ENCODE measurements around the gene ETS1. TPM values are rescaled to one million over a fixed set of nuclear protein-coding genes. Genes with fewer than 3 reads are reported as not detected.

ETS1 gene
- total RNA-seq, 1 experiment from 2014 or later: 82.0 TPM

DNA sequence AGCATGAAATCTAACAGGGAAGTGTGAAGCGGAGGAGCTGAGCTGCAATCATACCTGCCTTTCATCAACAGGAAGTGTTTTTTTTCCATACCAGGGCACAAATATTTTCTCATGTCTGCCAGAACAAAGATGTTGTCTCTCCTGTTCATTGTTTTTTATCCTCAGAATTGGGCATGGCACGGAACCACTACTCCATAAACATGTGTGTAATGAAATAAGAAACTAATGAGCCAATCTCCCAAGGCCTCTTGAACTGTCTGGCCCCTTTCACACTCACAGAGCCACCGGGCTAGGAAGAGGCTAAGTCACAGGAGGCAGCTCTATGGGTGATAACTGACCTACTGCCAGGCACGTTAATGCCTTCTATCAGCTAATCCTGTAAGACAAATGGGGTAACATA lies 124.4 kb downstream of the ETS1 start:
- Mint-ChIP-seq H3K9me3 (ENCODE audit: unreplicated experiment) (no peaks in the 10 kb centered on the region), H3K36me3 (ENCODE audit: insufficient read depth, unreplicated experiment) (peaks cover 23% of the 10 kb centered on the region), H3K4me3 (ENCODE audit: unreplicated experiment) (no peak overlapping the region), H3K27ac (ENCODE audit: low read depth, unreplicated experiment) (no peak overlapping the region), H3K4me1 (ENCODE audit: insufficient read depth, unreplicated experiment) (peaks cover 8% of the 10 kb centered on the region), H3K27me3 (ENCODE audit: insufficient read depth, unreplicated experiment) (no peaks in the 10 kb centered on the region)
- ChIA-PET CTCF (interaction anchor here (0.6 kb wide), 1 partner anchor 163 kb away, joined by 3 read pairs; no protein-coding TSS in a partner anchor), POLR2A (interaction anchor here (1.0 to 1.2 kb wide), 2 partner anchors 9 to 59 kb away, joined by 3 to 4 read pairs; no protein-coding TSS in a partner anchor)
- no peak for DNase-seq (ENCODE audit: unreplicated experiment)
- intact Hi-C loops (cut with micrococcal nuclease): no loop called here
- TF ChIP-seq CTCF (IDR thresholded peaks at IDR 0.05; ENCODE audit: unreplicated experiment): no peak
- no TSS peak for BruUV-seq (replicated peaks)

DNA sequence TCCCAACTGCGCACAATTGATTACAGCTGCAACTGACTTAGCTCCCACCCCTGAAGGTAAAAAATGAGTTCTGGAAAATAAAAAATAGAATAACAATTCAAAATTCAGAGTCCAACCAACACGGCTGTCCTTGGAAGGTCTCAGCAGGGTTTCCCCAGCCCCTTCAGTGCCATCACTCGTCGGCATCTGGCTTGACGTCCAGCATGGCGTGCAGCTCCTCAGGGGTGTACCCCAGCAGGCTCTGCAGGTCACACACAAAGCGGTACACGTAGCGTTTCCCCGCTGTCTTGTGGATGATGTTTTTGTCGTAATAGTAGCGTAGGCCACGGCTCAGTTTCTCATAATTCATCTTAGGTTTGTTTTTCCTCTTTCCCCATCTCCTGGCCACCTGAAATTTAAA lies 125.2 kb downstream of the ETS1 start:
- intact Hi-C loops (cut with micrococcal nuclease): no loop called here
- peaks cover 23% of the 10 kb centered on the region for H3K36me3 Mint-ChIP-seq (ENCODE audit: insufficient read depth, unreplicated experiment)
- CTCF ChIA-PET: interaction anchor here (0.6 to 0.7 kb wide), 3 partner anchors 162 to 1572 kb away, joined by 3 to 4 read pairs (median 3); no protein-coding TSS in a partner anchor

DNA sequence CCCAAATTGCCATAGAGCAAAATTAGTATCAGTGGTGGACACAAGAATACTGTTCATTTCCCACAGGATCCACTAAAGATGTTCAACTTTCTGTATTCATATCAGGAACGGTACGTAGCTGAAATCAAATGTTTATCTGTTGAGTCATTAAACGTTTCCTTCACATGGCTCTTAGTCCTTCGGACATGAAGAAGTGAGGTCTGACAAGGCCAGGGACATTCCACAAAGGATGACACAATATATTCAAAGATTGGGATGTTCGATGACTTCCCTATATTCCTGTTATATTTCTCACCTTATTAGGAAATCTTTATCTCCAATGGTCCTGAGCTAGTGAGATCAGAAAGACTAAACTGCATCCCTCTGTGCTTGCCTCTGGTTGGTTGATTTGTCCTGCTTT lies 129.0 kb downstream of the ETS1 start:
- DNase-seq (ENCODE audit: unreplicated experiment): peak; percentile 38
- Mint-ChIP-seq H3K27ac (ENCODE audit: low read depth, unreplicated experiment) (no peak overlapping the region), H3K27me3 (ENCODE audit: insufficient read depth, unreplicated experiment) (no peaks in the 10 kb centered on the region), H3K4me1 (ENCODE audit: insufficient read depth, unreplicated experiment) (peaks cover 7% of the 10 kb centered on the region), H3K9me3 (ENCODE audit: unreplicated experiment) (no peaks in the 10 kb centered on the region), H3K36me3 (ENCODE audit: insufficient read depth, unreplicated experiment) (peaks cover 15% of the 10 kb centered on the region), H3K4me3 (ENCODE audit: unreplicated experiment) (no peak overlapping the region)
- POLR2A ChIA-PET: interaction anchor here (1.2 kb wide), 1 partner anchor 41 kb away, joined by 3 read pairs; no protein-coding TSS in a partner anchor
- TF ChIP-seq CTCF (IDR thresholded peaks at IDR 0.05; ENCODE audit: unreplicated experiment): no peak
- no TSS peak for BruUV-seq (replicated peaks)
- intact Hi-C loops (cut with micrococcal nuclease): loop anchor here (10.0 kb wide), 1 partner anchor 434 kb away; no protein-coding TSS in a partner anchor
- CTCF ChIA-PET: interaction anchor here (0.6 to 0.9 kb wide), 4 partner anchors 10 to 426 kb away, joined by 3 to 8 read pairs (median 6); no protein-coding TSS in a partner anchor

More for the DNA sequence above, 125.2 kb downstream of the ETS1 start:
- DNase-seq (ENCODE audit: unreplicated experiment): no peak
- H3K4me1 Mint-ChIP-seq (ENCODE audit: insufficient read depth, unreplicated experiment): peaks cover 1% of the 10 kb centered on the region
- POLR2A ChIA-PET: interaction anchor here (1.2 kb wide), 1 partner anchor 59 kb away, joined by 3 read pairs; no protein-coding TSS in a partner anchor
- TF ChIP-seq CTCF (IDR thresholded peaks at IDR 0.05; ENCODE audit: unreplicated experiment): no peak
- no TSS peak for BruUV-seq (replicated peaks)
- H3K27me3 Mint-ChIP-seq (ENCODE audit: insufficient read depth, unreplicated experiment): no peaks in the 10 kb centered on the region
- H3K9me3 Mint-ChIP-seq (ENCODE audit: unreplicated experiment): no peaks in the 10 kb centered on the region
- H3K4me3 Mint-ChIP-seq (ENCODE audit: unreplicated experiment): no peak overlapping the region
- no peak overlapping the region for H3K27ac Mint-ChIP-seq (ENCODE audit: low read depth, unreplicated experiment)

DNA sequence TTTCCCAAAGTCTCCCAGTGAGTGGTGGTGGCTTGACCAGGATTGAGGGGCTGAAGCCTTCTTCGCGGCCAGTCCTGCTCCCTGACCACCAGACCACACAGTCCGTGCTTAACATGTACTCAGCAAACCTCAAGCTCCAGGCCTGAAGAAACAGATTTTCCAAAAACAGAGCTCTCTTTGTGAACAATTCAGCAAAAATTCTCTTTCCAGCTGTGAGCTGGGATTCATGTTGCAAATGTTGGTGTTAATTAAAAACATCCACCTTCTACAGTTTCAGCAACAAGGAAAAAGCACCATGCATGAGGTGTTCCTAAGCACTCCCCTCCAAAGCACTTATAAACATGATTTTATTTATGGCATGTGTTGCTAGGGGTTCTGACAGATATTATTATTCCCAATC lies 129.5 kb downstream of the ETS1 start:
- Mint-ChIP-seq H3K27me3 (ENCODE audit: insufficient read depth, unreplicated experiment) (no peaks in the 10 kb centered on the region), H3K4me1 (ENCODE audit: insufficient read depth, unreplicated experiment) (peaks cover 11% of the 10 kb centered on the region), H3K27ac (ENCODE audit: low read depth, unreplicated experiment) (no peak overlapping the region), H3K9me3 (ENCODE audit: unreplicated experiment) (no peaks in the 10 kb centered on the region), H3K36me3 (ENCODE audit: insufficient read depth, unreplicated experiment) (peaks cover 15% of the 10 kb centered on the region), H3K4me3 (ENCODE audit: unreplicated experiment) (no peak overlapping the region)
- ChIA-PET POLR2A (interaction anchor here (0.7 to 1.2 kb wide), 2 partner anchors 40 to 146 kb away, joined by 3 read pairs; no protein-coding TSS in a partner anchor), CTCF (interaction anchor here (0.6 kb wide), 1 partner anchor 65 kb away, joined by 3 read pairs; no protein-coding TSS in a partner anchor)
- intact Hi-C loops (cut with micrococcal nuclease): loop anchor here (10.0 kb wide), 1 partner anchor 433 kb away; no protein-coding TSS in a partner anchor
- DNase-seq (ENCODE audit: unreplicated experiment): no peak
- no peak for TF ChIP-seq CTCF (IDR thresholded peaks at IDR 0.05; ENCODE audit: unreplicated experiment)
- BruUV-seq (replicated peaks): no TSS peak
